Mesenchymal stem cell (in vitro differentiated cells and primary cell): Measurements from ENCODE around the gene CEMIP.

Experiments
- DNase-seq: peaks from one replicate; pipeline ENCODE4 v3.0.0-alpha.2; 2013
- H2AFZ ChIP-seq: one replicate; pipeline ENCODE4 v1.6.1; 2013; ENCODE audit warnings: low read depth, mild to moderate bottlenecking, control low read depth, inconsistent platforms, low read length, moderate library complexity
- H2AK5ac ChIP-seq: 2 replicates; pipeline ENCODE4 v1.6.1; 2013; ENCODE audit warnings: low read length, moderate library complexity, mild to moderate bottlenecking, inconsistent platforms; ENCODE audit not compliant: severe bottlenecking
- H2BK120ac ChIP-seq: one replicate; pipeline ENCODE4 v1.6.1; 2013; ENCODE audit warnings: low read depth, mild to moderate bottlenecking, inconsistent platforms, low read length, moderate library complexity
- H2BK12ac ChIP-seq, 2 experiments: one replicate each; pipeline ENCODE4 v1.6.1; 2013; ENCODE audit warnings: inconsistent platforms in 2 of 2, low read length in 2 of 2, mild to moderate bottlenecking in 2 of 2, moderate library complexity in 2 of 2, control low read depth in 1 of 2
- H2BK15ac ChIP-seq: one replicate; pipeline ENCODE4 v1.6.1; 2013; ENCODE audit warnings: mild to moderate bottlenecking, low read depth, inconsistent platforms; ENCODE audit not compliant: poor library complexity, severe bottlenecking
- H2BK5ac ChIP-seq: 2 replicates; pipeline ENCODE4 v1.6.1; 2013; ENCODE audit warnings: low read depth, mild to moderate bottlenecking, low read length, control low read depth, inconsistent platforms; ENCODE audit not compliant: poor library complexity, severe bottlenecking
- H3K14ac ChIP-seq, 2 experiments: one replicate each; pipeline ENCODE4 v1.6.1; 2013; ENCODE audit warnings: inconsistent platforms in 2 of 2, low read length in 2 of 2, control low read depth in 1 of 2, mild to moderate bottlenecking in 1 of 2, moderate library complexity in 1 of 2
- H3K18ac ChIP-seq, 2 experiments: one replicate each; pipeline ENCODE4 v1.6.1; 2013; ENCODE audit warnings: inconsistent platforms in 2 of 2, low read length in 2 of 2, control low read depth in 1 of 2, low read depth in 1 of 2, mild to moderate bottlenecking in 1 of 2
- H3K23ac ChIP-seq, 2 experiments: one replicate each; pipeline ENCODE4 v1.6.1; 2013; ENCODE audit warnings: inconsistent platforms in 2 of 2, low read length in 2 of 2, mild to moderate bottlenecking in 2 of 2, moderate library complexity in 2 of 2, control low read depth in 1 of 2
- H3K27ac ChIP-seq: 2 replicates; pipeline ENCODE4 v1.5.1; 2013; ENCODE audit warnings: mild to moderate bottlenecking, moderate library complexity, low read length, control low read depth, inconsistent platforms; ENCODE audit not compliant: poor library complexity, severe bottlenecking
- H3K27me3 ChIP-seq, 2 experiments: 2 replicates each; pipeline versions ENCODE4 v1.6.1 to v1.7.0; 2013; ENCODE audit warnings: low read length in 2 of 2, mild to moderate bottlenecking in 2 of 2, moderate library complexity in 2 of 2, control low read depth in 1 of 2, inconsistent platforms in 1 of 2; ENCODE audit not compliant: control insufficient read depth in 1 of 2, insufficient read depth in 1 of 2
- H3K36me3 ChIP-seq, 2 experiments: 2 replicates each; pipeline versions ENCODE4 v1.6.1 to v1.7.0; 2013; ENCODE audit warnings: low read length in 2 of 2, control low read depth in 1 of 2, inconsistent platforms in 1 of 2, low read depth in 1 of 2, mild to moderate bottlenecking in 1 of 2; ENCODE audit not compliant: insufficient read depth in 2 of 2, control insufficient read depth in 1 of 2
- H3K4ac ChIP-seq, 2 experiments: one replicate each; pipeline ENCODE4 v1.6.1; 2013; ENCODE audit warnings: inconsistent platforms in 2 of 2, low read length in 2 of 2, mild to moderate bottlenecking in 2 of 2, moderate library complexity in 2 of 2, control low read depth in 1 of 2, low read depth in 1 of 2
- H3K4me1 ChIP-seq: 2 replicates; pipeline ENCODE4 v1.6.1; 2013; ENCODE audit warnings: low read depth, low read length, control low read depth; ENCODE audit not compliant: control insufficient read depth, insufficient read depth
- H3K4me2 ChIP-seq: 2 replicates; pipeline ENCODE4 v1.6.1; 2013; ENCODE audit warnings: low read length, mild to moderate bottlenecking, inconsistent platforms; ENCODE audit not compliant: poor library complexity, severe bottlenecking
- H3K4me3 ChIP-seq, 2 experiments: 2 replicates each; pipeline versions ENCODE4 v1.5.1 to v1.7.0; 2013; ENCODE audit warnings: low read length in 2 of 2, mild to moderate bottlenecking in 2 of 2, control low read depth in 1 of 2, low read depth in 1 of 2; ENCODE audit not compliant: insufficient read depth in 1 of 2
- H3K79me1 ChIP-seq: replicated peaks from 2 replicates; pipeline ENCODE4 v1.6.1; 2013; ENCODE audit warnings: mild to moderate bottlenecking, control low read depth, low read length, inconsistent platforms; ENCODE audit not compliant: poor library complexity, severe bottlenecking
- H3K9ac ChIP-seq: 2 replicates; pipeline ENCODE4 v1.7.0; 2013; ENCODE audit warnings: mild to moderate bottlenecking, low read length, moderate library complexity
- H3K9me3 ChIP-seq: 2 replicates; pipeline ENCODE4 v1.7.0; 2013; ENCODE audit warnings: mild to moderate bottlenecking, low read length; ENCODE audit not compliant: control insufficient read depth
- H4K8ac ChIP-seq: one replicate; pipeline ENCODE4 v1.6.1; 2013; ENCODE audit warnings: inconsistent platforms, mild to moderate bottlenecking, low read length, moderate library complexity
- H4K91ac ChIP-seq: one replicate; pipeline ENCODE4 v1.6.1; 2013; ENCODE audit warnings: mild to moderate bottlenecking, low read length, inconsistent platforms
- WGBS: methylation state at CpG from one replicate; pipeline ENCODE4 v1.1.7; 2013; ENCODE audit warnings: mixed read lengths; 5-methylcytosine and 5-hydroxymethylcytosine counted together

CEMIP gene

GRCh38 chr15:80755885-80756284 lies 23.3 kb upstream of the CEMIP start:
- Histone ChIP-seq H3K4me3 (no peak overlapping the region), H2AFZ (no peak overlapping the region), H3K18ac (no peak overlapping the region), H3K4me2 (no peak overlapping the region), H3K9ac (no peak overlapping the region), H2BK15ac (no peak overlapping the region), H3K23ac (no peak overlapping the region), H3K4ac (no peak overlapping the region), H3K36me3 (peaks cover 0 to 52% of the 10 kb centered on the region in 2 experiments), H2BK12ac (no peak overlapping the region), H3K4me1 (no peaks in the 10 kb centered on the region), H3K27me3 (no peaks in the 10 kb centered on the region), H4K91ac (no peak overlapping the region), H2BK120ac (no peak overlapping the region), H3K14ac (no peak overlapping the region), H3K9me3 (no peaks in the 10 kb centered on the region), H3K27ac (no peak overlapping the region), H3K79me1 (peaks cover 2% of the 10 kb centered on the region), H2AK5ac (no peak overlapping the region), H4K8ac (no peak overlapping the region), H2BK5ac (no peak overlapping the region)
- 90% methylated on average over 3 of the region's 3 CpGs for WGBS
- no peak for DNase-seq

GRCh38 chr15:80758130-80758745 lies 20.9 kb upstream of the CEMIP start:
- Histone ChIP-seq H3K4me2 (no peak overlapping the region), H3K27ac (no peak overlapping the region), H4K91ac (no peak overlapping the region), H3K18ac (no peak overlapping the region), H3K9ac (no peak overlapping the region), H3K4me3 (no peak overlapping the region), H3K4me1 (no peaks in the 10 kb centered on the region), H3K79me1 (peaks cover 2% of the 10 kb centered on the region), H3K14ac (no peak overlapping the region), H2AK5ac (no peak overlapping the region), H3K9me3 (no peaks in the 10 kb centered on the region), H2BK15ac (no peak overlapping the region), H3K4ac (no peak overlapping the region), H3K27me3 (no peaks in the 10 kb centered on the region), H3K23ac (no peak overlapping the region), H2BK5ac (no peak overlapping the region), H2BK120ac (no peak overlapping the region), H2AFZ (no peak overlapping the region), H3K36me3 (peaks cover 0 to 33% of the 10 kb centered on the region in 2 experiments), H2BK12ac (no peak overlapping the region), H4K8ac (no peak overlapping the region)
- 85% methylated on average over 5 of the region's 6 CpGs for WGBS
- DNase-seq = no peak

GRCh38 chr15:80760960-80761359 lies 18.2 kb upstream of the CEMIP start:
- peaks cover 2% of the 10 kb centered on the region for H3K79me1 ChIP-seq
- H3K4ac ChIP-seq = no peak overlapping the region
- no peak overlapping the region for H4K91ac ChIP-seq
- no peak overlapping the region for H3K4me3 ChIP-seq
- no peak for DNase-seq
- no peaks in the 10 kb centered on the region for H3K4me1 ChIP-seq
- H2AFZ ChIP-seq = no peak overlapping the region
- WGBS = 94% methylated on average over 1 of the region's 4 CpGs
- peaks cover 0 to 9% of the 10 kb centered on the region in 2 experiments for H3K36me3 ChIP-seq
- no peaks in the 10 kb centered on the region for H3K9me3 ChIP-seq
- H3K23ac ChIP-seq = no peak overlapping the region
- no peak overlapping the region for H3K27ac ChIP-seq
- no peak overlapping the region for H3K18ac ChIP-seq
- no peak overlapping the region for H4K8ac ChIP-seq
- no peak overlapping the region for H3K4me2 ChIP-seq
- no peak overlapping the region for H2BK120ac ChIP-seq
- H2BK5ac ChIP-seq = no peak overlapping the region
- no peaks in the 10 kb centered on the region for H3K27me3 ChIP-seq
- no peak overlapping the region for H2BK12ac ChIP-seq
- H3K14ac ChIP-seq = no peak overlapping the region
- H2BK15ac ChIP-seq = no peak overlapping the region
- no peak overlapping the region for H3K9ac ChIP-seq
- H2AK5ac ChIP-seq = no peak overlapping the region

GRCh38 chr15:80761754-80762153 lies 17.4 kb upstream of the CEMIP start:
- no peak overlapping the region for H4K91ac ChIP-seq

More at GRCh38 chr15:80761754-80762153, 17.4 kb upstream of the CEMIP start:
- Histone ChIP-seq H3K36me3 (peaks cover 0 to 1% of the 10 kb centered on the region in 2 experiments), H4K8ac (no peak overlapping the region), H2AK5ac (no peak overlapping the region), H3K4me2 (no peak overlapping the region), H3K4me3 (no peak overlapping the region), H3K27me3 (no peaks in the 10 kb centered on the region), H3K18ac (no peak overlapping the region), H3K9me3 (no peaks in the 10 kb centered on the region), H3K14ac (no peak overlapping the region), H2AFZ (no peak overlapping the region), H3K23ac (no peak overlapping the region), H3K4ac (no peak overlapping the region), H2BK120ac (no peak overlapping the region), H3K4me1 (no peaks in the 10 kb centered on the region), H3K9ac (no peak overlapping the region), H3K79me1 (no peaks in the 10 kb centered on the region), H2BK5ac (no peak overlapping the region), H2BK15ac (no peak overlapping the region), H2BK12ac (no peak overlapping the region), H3K27ac (no peak overlapping the region)
- DNase-seq = no peak
- WGBS = over 99% methylated on average over 6 of the region's 6 CpGs
